SK-N-SH treated with all-trans-retinoic acid at 6 μM for 48 hours (cell line): ENCODE data around the gene RALB.

Source experiments
- ATAC-seq: fragments of 200-7000 bp; cut with Tn5 transposase; 3 replicates; pipeline ENCODE4 v1.9.1; 2020; ENCODE audit warnings: mild to moderate bottlenecking, moderate library complexity
- ARNTL ChIP-seq: fragments of 450-650 bp; formaldehyde crosslinking; IDR thresholded peaks from 2 replicates; pipeline ENCODE4 v1.5.0; 2020; ENCODE audit warnings: low read depth, mild to moderate bottlenecking, moderate library complexity, borderline replicate concordance
- BACH2 ChIP-seq: fragments of 250-450 bp; sonication (Bioruptor Pico); IDR thresholded peaks from 2 replicates; pipeline ENCODE4 v1.9.0; 2021; ENCODE audit warnings: mild to moderate bottlenecking, borderline replicate concordance
- ESRRG ChIP-seq: fragments of 250-450 bp; sonication (Bioruptor Pico); IDR thresholded peaks from 2 replicates; pipeline ENCODE4 v1.6.1; 2021; ENCODE audit warnings: mild to moderate bottlenecking
- GLIS3 ChIP-seq: fragments of 250-450 bp; sonication (Bioruptor Pico); IDR thresholded peaks from 2 replicates; pipeline ENCODE4 v1.5.0; 2020; ENCODE audit warnings: mild to moderate bottlenecking, moderate library complexity
- ISL1 ChIP-seq: fragments of 250-450 bp; sonication (Bioruptor Pico); IDR thresholded peaks from 2 replicates; pipeline ENCODE4 v2.1.2; 2022; ENCODE audit warnings: mild to moderate bottlenecking, moderate library complexity
- OSR1 ChIP-seq: fragments of 250-450 bp; sonication (Bioruptor Pico); IDR thresholded peaks from 2 replicates; pipeline ENCODE4 v1.8.0; 2022; ENCODE audit warnings: moderate library complexity, mild to moderate bottlenecking, inconsistent platforms
- PATZ1 ChIP-seq: fragments of 250-450 bp; sonication (Bioruptor Pico); IDR thresholded peaks from 2 replicates; pipeline ENCODE4 v1.8.0; 2020; ENCODE audit warnings: mild to moderate bottlenecking, moderate library complexity, borderline replicate concordance
- POU6F1 ChIP-seq: fragments of 250-450 bp; sonication (Bioruptor Pico); IDR thresholded peaks from 2 replicates; pipeline ENCODE4 v1.8.0; 2021; ENCODE audit warnings: low read depth, mild to moderate bottlenecking, moderate library complexity, borderline replicate concordance
- RARB ChIP-seq: fragments of 250-450 bp; sonication (Bioruptor Pico); IDR thresholded peaks from 2 replicates; pipeline ENCODE4 v1.8.0; 2021; ENCODE audit warnings: mild to moderate bottlenecking, moderate library complexity
- SNAI2 ChIP-seq: fragments of 250-450 bp; sonication (Bioruptor Pico); IDR thresholded peaks from 2 replicates; pipeline ENCODE4 v1.5.0; 2020; ENCODE audit warnings: mild to moderate bottlenecking, moderate library complexity
- TOX ChIP-seq: fragments of 250-450 bp; sonication (Bioruptor Pico); IDR thresholded peaks from 2 replicates; pipeline ENCODE4 v1.8.0; 2021; ENCODE audit warnings: mild to moderate bottlenecking, moderate library complexity, borderline replicate concordance
- TSHZ2 ChIP-seq: fragments of 250-450 bp; sonication (Bioruptor Pico); IDR thresholded peaks from 2 replicates; pipeline ENCODE4 v1.5.0; 2020; ENCODE audit warnings: mild to moderate bottlenecking, moderate library complexity
- ZC3H10 ChIP-seq: fragments of 250-450 bp; sonication (Bioruptor Pico); IDR thresholded peaks from 2 replicates; pipeline ENCODE4 v1.5.1; 2021; ENCODE audit warnings: mild to moderate bottlenecking, moderate library complexity
- ZFP3 ChIP-seq: fragments of 250-450 bp; sonication (Bioruptor Pico); IDR thresholded peaks from 2 replicates; pipeline ENCODE4 v1.5.0; 2020; ENCODE audit warnings: mild to moderate bottlenecking, moderate library complexity
- ZFP30 ChIP-seq: fragments of 450-650 bp; formaldehyde crosslinking; IDR thresholded peaks from 2 replicates; pipeline ENCODE4 v1.5.0; 2022; ENCODE audit warnings: mild to moderate bottlenecking, moderate library complexity
- ZNF565 ChIP-seq: fragments of 450-650 bp; formaldehyde crosslinking; conservative IDR thresholded peaks from 2 replicates; pipeline ENCODE4 v1.5.0; 2020; ENCODE audit warnings: low read depth, mild to moderate bottlenecking, moderate library complexity
- ZNF70 ChIP-seq: fragments of 450-650 bp; formaldehyde crosslinking; IDR thresholded peaks from 2 replicates; pipeline ENCODE4 v1.5.0; 2020; ENCODE audit warnings: mild to moderate bottlenecking, moderate library complexity
- ZNF8 ChIP-seq: fragments of 450-650 bp; formaldehyde crosslinking; IDR thresholded peaks from 2 replicates; pipeline ENCODE4 v1.5.0; 2020; ENCODE audit warnings: mild to moderate bottlenecking, moderate library complexity
- TF ChIP-seq, protein P1 (sequence below): fragments of 250-450 bp; sonication (Bioruptor Pico); IDR thresholded peaks from 2 replicates; pipeline ENCODE4 v1.5.1; 2020; ENCODE audit warnings: low read depth, mild to moderate bottlenecking, moderate library complexity
- TF ChIP-seq, protein P2 (sequence below): fragments of 250-450 bp; sonication (Bioruptor Pico); IDR thresholded peaks from 2 replicates; pipeline ENCODE4 v1.5.1; 2021; ENCODE audit warnings: mild to moderate bottlenecking, moderate library complexity

RALB gene

GRCh38 chr2:120225549-120226065, 27.0 kb upstream of the RALB start:
- TF ChIP-seq ZFP30 (CRISPR knock-in tag) (no peak), POU6F1 (no peak), RARB (no peak), ESRRG (CRISPR knock-in tag) (no peak), SNAI2 (no peak), TOX (no peak), BACH2 (CRISPR knock-in tag) (no peak), ZNF70 (CRISPR knock-in tag) (no peak), OSR1 (no peak), ZC3H10 (CRISPR knock-in tag) (no peak)
- TF ChIP-seq, protein P1, sequence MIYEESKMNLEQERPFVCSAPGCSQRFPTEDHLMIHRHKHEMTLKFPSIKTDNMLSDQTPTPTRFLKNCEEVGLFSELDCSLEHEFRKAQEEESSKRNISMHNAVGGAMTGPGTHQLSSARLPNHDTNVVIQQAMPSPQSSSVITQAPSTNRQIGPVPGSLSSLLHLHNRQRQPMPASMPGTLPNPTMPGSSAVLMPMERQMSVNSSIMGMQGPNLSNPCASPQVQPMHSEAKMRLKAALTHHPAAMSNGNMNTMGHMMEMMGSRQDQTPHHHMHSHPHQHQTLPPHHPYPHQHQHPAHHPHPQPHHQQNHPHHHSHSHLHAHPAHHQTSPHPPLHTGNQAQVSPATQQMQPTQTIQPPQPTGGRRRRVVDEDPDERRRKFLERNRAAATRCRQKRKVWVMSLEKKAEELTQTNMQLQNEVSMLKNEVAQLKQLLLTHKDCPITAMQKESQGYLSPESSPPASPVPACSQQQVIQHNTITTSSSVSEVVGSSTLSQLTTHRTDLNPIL, result no peak
- TF ChIP-seq, protein P2, sequence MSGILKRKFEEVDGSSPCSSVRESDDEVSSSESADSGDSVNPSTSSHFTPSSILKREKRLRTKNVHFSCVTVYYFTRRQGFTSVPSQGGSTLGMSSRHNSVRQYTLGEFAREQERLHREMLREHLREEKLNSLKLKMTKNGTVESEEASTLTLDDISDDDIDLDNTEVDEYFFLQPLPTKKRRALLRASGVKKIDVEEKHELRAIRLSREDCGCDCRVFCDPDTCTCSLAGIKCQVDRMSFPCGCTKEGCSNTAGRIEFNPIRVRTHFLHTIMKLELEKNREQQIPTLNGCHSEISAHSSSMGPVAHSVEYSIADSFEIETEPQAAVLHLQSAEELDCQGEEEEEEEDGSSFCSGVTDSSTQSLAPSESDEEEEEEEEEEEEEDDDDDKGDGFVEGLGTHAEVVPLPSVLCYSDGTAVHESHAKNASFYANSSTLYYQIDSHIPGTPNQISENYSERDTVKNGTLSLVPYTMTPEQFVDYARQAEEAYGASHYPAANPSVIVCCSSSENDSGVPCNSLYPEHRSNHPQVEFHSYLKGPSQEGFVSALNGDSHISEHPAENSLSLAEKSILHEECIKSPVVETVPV (CRISPR knock-in tag), result no peak
- TF ChIP-seq, all 23 proteins: peak for 0
- ATAC-seq, result no peak

GRCh38 chr2:120226316-120226715, 26.3 kb upstream of the RALB start:
- ATAC-seq, result no peak
- TF ChIP-seq ZFP3 (CRISPR knock-in tag) (no peak), ISL1 (no peak), PATZ1 (CRISPR knock-in tag) (no peak), ZC3H10 (CRISPR knock-in tag) (no peak), ZNF70 (CRISPR knock-in tag) (no peak), ZFP30 (CRISPR knock-in tag) (no peak), ZNF565 (CRISPR knock-in tag) (no peak), TSHZ2 (CRISPR knock-in tag) (no peak), SNAI2 (no peak), ARNTL (CRISPR knock-in tag) (no peak), POU6F1 (no peak), TOX (no peak), GLIS3 (CRISPR knock-in tag) (no peak), ZNF8 (CRISPR knock-in tag) (no peak)
- TF ChIP-seq, protein P2 (CRISPR knock-in tag), result no peak
- TF ChIP-seq, protein P1, result no peak
